ENCODE measurements around the gene HSPH1.

DNA sequence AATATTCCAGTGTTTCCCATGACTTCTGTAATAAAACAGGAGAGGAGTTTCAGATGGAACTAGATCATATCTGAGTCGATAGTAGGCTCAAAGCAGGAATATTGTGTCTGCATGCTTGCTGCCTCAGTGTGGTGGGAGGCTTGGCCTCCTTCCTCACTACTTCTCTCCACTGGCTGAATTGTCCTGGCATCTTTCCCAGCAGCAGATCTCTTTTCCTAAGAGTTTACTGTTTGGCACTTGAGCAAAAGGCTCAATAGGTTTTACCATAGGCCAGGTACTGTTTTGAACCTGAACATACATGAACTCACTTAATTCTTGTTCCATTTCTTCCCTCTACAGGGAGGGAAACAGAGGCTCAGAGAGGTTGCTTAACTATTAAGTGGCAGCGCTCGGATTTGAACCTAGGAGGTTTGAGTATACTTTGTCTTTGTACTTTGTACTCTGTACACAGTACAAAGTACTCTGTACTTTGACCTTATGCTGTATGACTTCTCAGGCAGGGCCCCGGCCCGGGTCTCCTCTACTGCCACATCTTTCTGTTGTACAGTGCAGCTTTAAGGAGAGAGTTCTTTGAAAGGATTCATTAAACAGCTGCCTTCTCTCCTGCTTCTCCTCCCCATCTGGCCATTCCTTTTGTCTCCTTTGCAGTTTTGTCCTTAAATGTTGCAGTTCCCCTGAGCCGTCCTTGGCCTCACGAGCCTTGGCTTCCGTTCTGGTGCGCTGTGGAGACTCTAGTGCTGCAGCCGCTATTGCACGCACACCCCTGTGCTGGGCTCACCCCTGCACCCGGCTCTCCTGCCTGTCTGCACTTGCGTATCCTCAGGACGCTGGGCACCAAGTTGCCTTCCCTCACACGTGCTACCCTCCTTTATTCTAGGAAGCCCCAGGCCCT lies 46.2 kb upstream of the HSPH1 start:
- TF ChIP-seq, protein P1, sequence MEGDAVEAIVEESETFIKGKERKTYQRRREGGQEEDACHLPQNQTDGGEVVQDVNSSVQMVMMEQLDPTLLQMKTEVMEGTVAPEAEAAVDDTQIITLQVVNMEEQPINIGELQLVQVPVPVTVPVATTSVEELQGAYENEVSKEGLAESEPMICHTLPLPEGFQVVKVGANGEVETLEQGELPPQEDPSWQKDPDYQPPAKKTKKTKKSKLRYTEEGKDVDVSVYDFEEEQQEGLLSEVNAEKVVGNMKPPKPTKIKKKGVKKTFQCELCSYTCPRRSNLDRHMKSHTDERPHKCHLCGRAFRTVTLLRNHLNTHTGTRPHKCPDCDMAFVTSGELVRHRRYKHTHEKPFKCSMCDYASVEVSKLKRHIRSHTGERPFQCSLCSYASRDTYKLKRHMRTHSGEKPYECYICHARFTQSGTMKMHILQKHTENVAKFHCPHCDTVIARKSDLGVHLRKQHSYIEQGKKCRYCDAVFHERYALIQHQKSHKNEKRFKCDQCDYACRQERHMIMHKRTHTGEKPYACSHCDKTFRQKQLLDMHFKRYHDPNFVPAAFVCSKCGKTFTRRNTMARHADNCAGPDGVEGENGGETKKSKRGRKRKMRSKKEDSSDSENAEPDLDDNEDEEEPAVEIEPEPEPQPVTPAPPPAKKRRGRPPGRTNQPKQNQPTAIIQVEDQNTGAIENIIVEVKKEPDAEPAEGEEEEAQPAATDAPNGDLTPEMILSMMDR (IDR thresholded peaks at IDR 0.05; ENCODE audit: low read depth, low read length, missing input control) = no peak
- no peak for TF ChIP-seq RAD21 (IDR thresholded peaks at IDR 0.05)
- no peak for TF ChIP-seq SP1 (IDR thresholded peaks at IDR 0.05)
- TF ChIP-seq YY1 (IDR thresholded peaks at IDR 0.05) = no peak
- TF ChIP-seq, protein P2, sequence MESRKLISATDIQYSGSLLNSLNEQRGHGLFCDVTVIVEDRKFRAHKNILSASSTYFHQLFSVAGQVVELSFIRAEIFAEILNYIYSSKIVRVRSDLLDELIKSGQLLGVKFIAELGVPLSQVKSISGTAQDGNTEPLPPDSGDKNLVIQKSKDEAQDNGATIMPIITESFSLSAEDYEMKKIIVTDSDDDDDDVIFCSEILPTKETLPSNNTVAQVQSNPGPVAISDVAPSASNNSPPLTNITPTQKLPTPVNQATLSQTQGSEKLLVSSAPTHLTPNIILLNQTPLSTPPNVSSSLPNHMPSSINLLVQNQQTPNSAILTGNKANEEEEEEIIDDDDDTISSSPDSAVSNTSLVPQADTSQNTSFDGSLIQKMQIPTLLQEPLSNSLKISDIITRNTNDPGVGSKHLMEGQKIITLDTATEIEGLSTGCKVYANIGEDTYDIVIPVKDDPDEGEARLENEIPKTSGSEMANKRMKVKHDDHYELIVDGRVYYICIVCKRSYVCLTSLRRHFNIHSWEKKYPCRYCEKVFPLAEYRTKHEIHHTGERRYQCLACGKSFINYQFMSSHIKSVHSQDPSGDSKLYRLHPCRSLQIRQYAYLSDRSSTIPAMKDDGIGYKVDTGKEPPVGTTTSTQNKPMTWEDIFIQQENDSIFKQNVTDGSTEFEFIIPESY (IDR thresholded peaks at IDR 0.05) = no peak
- no peak for TF ChIP-seq MAX (IDR thresholded peaks at IDR 0.05)
- no peak for TF ChIP-seq ATF3 (IDR thresholded peaks at IDR 0.05)
- TF ChIP-seq FOXA1 (IDR thresholded peaks at IDR 0.05) = no peak
